B cell (primary cell): Measurements from ENCODE around the gene FAM98A. TPM values are rescaled to one million over a fixed set of nuclear protein-coding genes. Genes with fewer than 3 reads are reported as not detected.

ENCODE experiments used
- ATAC-seq: fragments of 200-7000 bp; cut with Tn5 transposase; one replicate; pipeline ENCODE4 v1.10.0; 2021; ENCODE audit warnings: low read depth, mild to moderate bottlenecking, moderate number of reproducible peaks, moderate library complexity
- CTCF ChIA-PET: fragments of 350-600 bp; sonication (Branson Sonifier 250); formaldehyde crosslinking; loops from one replicate; lab custom pipeline; 2021; ENCODE audit warnings: antibody characterized with exemption, inconsistent platforms; lab: Charles Lee
- POLR2A ChIA-PET: fragments of 350-600 bp; sonication (Branson Sonifier 250); formaldehyde crosslinking; loops from one replicate; lab custom pipeline; 2021; ENCODE audit warnings: antibody characterized with exemption; lab: Charles Lee
- DNase-seq: peaks from one replicate; pipeline ENCODE4 v3.0.0; 2013
- H2AFZ ChIP-seq: 2 replicates; pipeline ENCODE4 v1.6.1; 2012; ENCODE audit warnings: mild to moderate bottlenecking, low read depth, low read length; ENCODE audit not compliant: insufficient read depth, poor library complexity, severe bottlenecking
- H3K27ac ChIP-seq, 2 donors: 1 replicate in 1 of 2; 2 replicates in 1 of 2; pipeline ENCODE4 v1.5.1; 2012 to 2013; ENCODE audit warnings: low read length in 2 of 2, mild to moderate bottlenecking in 2 of 2, moderate library complexity in 1 of 2
- H3K27me3 ChIP-seq, 4 experiments: fragments of 200-600 bp in 1 of 4; sonication (generic) in 1 of 4; replicated peaks in 1 of 4; 1 replicate in 2 of 4; 2 replicates in 2 of 4; pipeline versions ENCODE4 v1.6.1 to v1.7.0; 2013 to 2016; ENCODE audit warnings: low read length in 3 of 4, mild to moderate bottlenecking in 2 of 4, mixed read lengths in 1 of 4, moderate library complexity in 1 of 4; ENCODE audit not compliant: insufficient read depth in 4 of 4, control insufficient read depth in 3 of 4; ENCODE audit errors: control extremely low read depth in 1 of 4
- H3K36me3 ChIP-seq, 2 experiments: replicated peaks in 1 of 2; 1 replicate in 1 of 2; 2 replicates in 1 of 2; pipeline versions ENCODE4 v1.6.1 to v1.7.1; 2013; ENCODE audit warnings: low read length in 1 of 2; ENCODE audit not compliant: insufficient read depth in 2 of 2, control insufficient read depth in 1 of 2; ENCODE audit errors: control extremely low read depth in 1 of 2, extremely low read depth in 1 of 2
- H3K4me1 ChIP-seq, 2 donors: fragments of 200-600 bp in 1 of 2; sonication (generic) in 1 of 2; 1 replicate in 1 of 2; 2 replicates in 1 of 2; pipeline versions ENCODE4 v1.5.1 to v1.6.1; 2013 to 2017; ENCODE audit warnings: low read length in 2 of 2; ENCODE audit not compliant: control insufficient read depth in 2 of 2, insufficient read depth in 2 of 2
- H3K4me2 ChIP-seq: replicated peaks from 2 replicates; pipeline ENCODE3; 2012; ENCODE audit warnings: mild to moderate bottlenecking, low read depth, low read length; ENCODE audit not compliant: poor library complexity, severe bottlenecking
- H3K4me3 ChIP-seq, 5 experiments: fragments of 200-600 bp in 1 of 5; sonication (generic) in 1 of 5; 1 replicate in 3 of 5; 2 replicates in 2 of 5; pipeline versions ENCODE4 v1.5.1 to v1.7.0; 2011 to 2016; ENCODE audit warnings: low read length in 4 of 5, mild to moderate bottlenecking in 4 of 5, low read depth in 2 of 5, control low read depth in 1 of 5, moderate library complexity in 1 of 5; ENCODE audit not compliant: insufficient read depth in 1 of 5; ENCODE audit errors: control extremely low read depth in 1 of 5, extremely low read depth in 1 of 5
- H3K79me2 ChIP-seq: fragments of 200-600 bp; sonication (generic); one replicate; pipeline ENCODE4 v1.6.0; 2016; ENCODE audit warnings: low read length; ENCODE audit not compliant: control insufficient read depth, insufficient read depth
- H3K9ac ChIP-seq: fragments of 200-600 bp; sonication (generic); 2 replicates; pipeline ENCODE4 v1.6.1; 2017; ENCODE audit warnings: mild to moderate bottlenecking, low read length, moderate library complexity
- H3K9me3 ChIP-seq, 3 donors: one replicate each; pipeline versions ENCODE4 v1.6.1 to v1.7.1; 2013; ENCODE audit warnings: low read length in 2 of 3; ENCODE audit not compliant: control insufficient read depth in 2 of 3, insufficient read depth in 1 of 3; ENCODE audit errors: control extremely low read depth in 1 of 3
- H4K20me1 ChIP-seq: 2 replicates; pipeline ENCODE4 v1.6.0; 2012; ENCODE audit warnings: mild to moderate bottlenecking, low read length; ENCODE audit not compliant: insufficient read depth, control insufficient read depth, poor library complexity, severe bottlenecking
- H3K27ac Mint-ChIP-seq: one replicate; pipeline ENCODE4 v1.8.0; 2021; ENCODE audit warnings: mixed read lengths
- H3K27me3 Mint-ChIP-seq: one replicate; pipeline ENCODE4 v1.8.0; 2021; ENCODE audit warnings: mixed read lengths
- H3K4me1 Mint-ChIP-seq: one replicate; pipeline ENCODE4 v1.8.0; 2021; ENCODE audit warnings: mixed read lengths
- H3K4me3 Mint-ChIP-seq: one replicate; pipeline ENCODE4 v1.8.0; 2021; ENCODE audit warnings: mixed read lengths
- H3K9me3 Mint-ChIP-seq: one replicate; pipeline ENCODE4 v1.8.0; 2022; ENCODE audit warnings: mixed read lengths; ENCODE audit not compliant: insufficient read depth
- CTCF ChIP-seq: fragments of 200-600 bp; IDR thresholded peaks from one replicate; pipeline ENCODE4 v1.8.0; 2022; ENCODE audit warnings: antibody characterized with exemption, mild to moderate bottlenecking
- EZH2 ChIP-seq: IDR thresholded peaks from 2 replicates; pipeline ENCODE4 v1.6.1; 2012; ENCODE audit warnings: borderline replicate concordance, low read depth, mild to moderate bottlenecking, moderate library complexity, low read length; ENCODE audit not compliant: insufficient read depth, poor library complexity, severe bottlenecking
- WGBS: methylation state at CpG from one replicate; pipeline ENCODE4 v1.1.5; 2013; ENCODE audit warnings: missing lambda C conversion rate; ENCODE audit not compliant: insufficient coverage; 5-methylcytosine and 5-hydroxymethylcytosine counted together
- intact Hi-C: fragments of 100-400 bp; cut with micrococcal nuclease; formaldehyde crosslinking; loops from one replicate; pipeline ENCODE4 v1.10.0; 2022
- polyA plus RNA-seq: library from polyadenylated mRNA; depleted of rRNA; stranded (reverse); fragments of >200 nt; gene quantifications from 2 replicates; pipeline ENCODE4 v1.2.3, GENCODE V29; 2012
- total RNA-seq, 2 donors: library from RNA; stranded (reverse); fragments of 120-200 nt in 1 of 2; gene quantifications; 1 replicate in 1 of 2; 2 replicates in 1 of 2; pipeline versions ENCODE4 v1.2.3 to v1.2.4, GENCODE V29; 2013 to 2022

The FAM98A gene
- total and polyA plus RNA-seq, 2 donors (not counting 1 experiment from before 2014, with no cell fraction given) = 8.1 to 32.1 TPM

- CTCF ChIA-PET = no interaction called here
- Mint-ChIP-seq H3K27ac (no peak overlapping the region), H3K4me3 (no peak overlapping the region), H3K27me3 (no peaks in the 10 kb centered on the region), H3K9me3 (peaks cover 10% of the 10 kb centered on the region), H3K4me1 (no peaks in the 10 kb centered on the region)
- Histone ChIP-seq H3K4me3 (no peak overlapping the region), H3K36me3 (no peaks in the 10 kb centered on the region), H4K20me1 (no peaks in the 10 kb centered on the region), H3K4me1 (no peaks in the 10 kb centered on the region), H3K79me2 (no peaks in the 10 kb centered on the region), H3K27ac (no peak overlapping the region), H3K27me3 (no peaks in the 10 kb centered on the region), H3K9me3 (peaks cover 4 to 12% (median 12%) of the 10 kb centered on the region in 3 donors), H2AFZ (no peak overlapping the region), H3K4me2 (no peak overlapping the region), H3K9ac (no peak overlapping the region)
- no peak for TF ChIP-seq CTCF
- TF ChIP-seq EZH2 = no peak
- ATAC-seq (no peak), DNase-seq (no peak)
- WGBS = 100% methylated on average over 1 of the region's 1 CpG
- POLR2A ChIA-PET = no interaction called here
- intact Hi-C loops = no loop called here
These were observed 19.9 kb upstream of the FAM98A start for GRCh38 chr2:33619028-33619427.

- peaks cover 10% of the 10 kb centered on the region for H3K9me3 Mint-ChIP-seq
- TF ChIP-seq CTCF = no peak
- TF ChIP-seq EZH2 = no peak
- Histone ChIP-seq H3K27ac (no peak overlapping the region), H3K36me3 (no peaks in the 10 kb centered on the region), H3K79me2 (no peaks in the 10 kb centered on the region), H3K9me3 (peaks cover 4 to 12% (median 12%) of the 10 kb centered on the region in 3 donors), H3K4me2 (no peak overlapping the region), H4K20me1 (no peaks in the 10 kb centered on the region), H3K4me3 (no peak overlapping the region), H3K9ac (no peak overlapping the region), H2AFZ (no peak overlapping the region), H3K27me3 (no peaks in the 10 kb centered on the region), H3K4me1 (no peaks in the 10 kb centered on the region)
- ChIA-PET CTCF (no interaction called here), POLR2A (no interaction called here)
- intact Hi-C loops = no loop called here
- no peaks in the 10 kb centered on the region for H3K4me1 Mint-ChIP-seq
- no peak for DNase-seq
- H3K27me3 Mint-ChIP-seq = no peaks in the 10 kb centered on the region
- no peak overlapping the region for H3K4me3 Mint-ChIP-seq
- no peak overlapping the region for H3K27ac Mint-ChIP-seq
- WGBS = no CpG with 5 or more reads among the region's 1 CpG
- no peak for ATAC-seq
These were observed 18.9 kb upstream of the FAM98A start for GRCh38 chr2:33617989-33618388.
